Keratinocyte (primary cell): ENCODE data around the gene DCAF15. TPM values are rescaled to one million over a fixed set of nuclear protein-coding genes. Genes with fewer than 3 reads are reported as not detected.
"Not testable (repeated sequence)": the region's sequence is repeated elsewhere in the genome, so short reads cannot be mapped to it uniquely, and the experiment has no call there.

Experiments
- DNase-seq: peaks from one replicate; pipeline ENCODE4 v3.0.0-alpha.2; 2011; ENCODE audit warnings: low read depth, missing footprints, low spot score
- FAIRE-seq: peaks from 2 replicates; lab custom pipeline; 2011; peaks lifted over from hg19 to GRCh38; lab: Jason Lieb, UNC
- H2AFZ ChIP-seq: 2 replicates; pipeline ENCODE4 v1.6.0; 2012; ENCODE audit warnings: low read length, control low read depth, inconsistent platforms; ENCODE audit not compliant: control insufficient read depth
- H3K27ac ChIP-seq: 2 replicates; pipeline ENCODE4 v1.5.1; 2011; ENCODE audit warnings: low read length; ENCODE audit not compliant: control insufficient read depth, insufficient read depth
- H3K27me3 ChIP-seq: 3 replicates; pipeline ENCODE4 v1.6.0; 2011; ENCODE audit warnings: low read length; ENCODE audit not compliant: control insufficient read depth, insufficient read depth; ENCODE audit errors: extremely low read depth
- H3K36me3 ChIP-seq, 2 experiments: 2 replicates in 1 of 2; 3 replicates in 1 of 2; pipeline ENCODE4 v1.5.1; 2011; ENCODE audit warnings: low read length in 2 of 2, mild to moderate bottlenecking in 1 of 2; ENCODE audit not compliant: control insufficient read depth in 2 of 2, insufficient read depth in 2 of 2; ENCODE audit errors: extremely low read depth in 1 of 2
- H3K4me1 ChIP-seq: 3 replicates; pipeline ENCODE4 v1.5.1; 2011; ENCODE audit warnings: low read length; ENCODE audit not compliant: control insufficient read depth, insufficient read depth; ENCODE audit errors: extremely low read depth
- H3K4me2 ChIP-seq: 3 replicates; pipeline ENCODE4 v1.6.0; 2011; ENCODE audit warnings: low read depth, low read length; ENCODE audit not compliant: control insufficient read depth, insufficient read depth; ENCODE audit errors: extremely low read depth
- H3K4me3 ChIP-seq, 3 experiments: fragments of 200-600 bp in 1 of 3; sonication (generic) in 1 of 3; 2 replicates in 2 of 3; 3 replicates in 1 of 3; pipeline ENCODE4 v1.5.1; 2011 to 2016; ENCODE audit warnings: low read length in 3 of 3, mild to moderate bottlenecking in 3 of 3, control low read depth in 2 of 3, inconsistent platforms in 1 of 3, low read depth in 1 of 3, mixed read lengths in 1 of 3, mixed run types in 1 of 3, moderate library complexity in 1 of 3; ENCODE audit not compliant: control insufficient read depth in 2 of 3, insufficient read depth in 2 of 3; ENCODE audit errors: extremely low read depth in 1 of 3
- H3K79me2 ChIP-seq: 2 replicates; pipeline ENCODE4 v1.6.0; 2012; ENCODE audit warnings: low read length; ENCODE audit not compliant: control insufficient read depth, insufficient read depth
- H3K9ac ChIP-seq: 3 replicates; pipeline ENCODE4 v1.6.0; 2011; ENCODE audit warnings: low read length; ENCODE audit not compliant: control insufficient read depth, insufficient read depth; ENCODE audit errors: extremely low read depth
- H3K9me1 ChIP-seq: 3 replicates; pipeline ENCODE4 v1.6.0; 2011; ENCODE audit warnings: low read length; ENCODE audit not compliant: control insufficient read depth, insufficient read depth; ENCODE audit errors: extremely low read depth
- H3K9me3 ChIP-seq: 2 replicates; pipeline ENCODE4 v1.5.1; 2012; ENCODE audit warnings: low read depth, low read length; ENCODE audit not compliant: control insufficient read depth
- H4K20me1 ChIP-seq: 3 replicates; pipeline ENCODE4 v1.6.0; 2011; ENCODE audit warnings: low read length; ENCODE audit not compliant: control insufficient read depth, insufficient read depth; ENCODE audit errors: extremely low read depth
- EZH2 ChIP-seq: IDR thresholded peaks from one replicate; pipeline ENCODE4 v1.6.1; 2012; ENCODE audit warnings: inconsistent platforms, mild to moderate bottlenecking, low read length, moderate library complexity
- dilution Hi-C: fragments of 300-500 bp; cut with MboI; formaldehyde crosslinking; loops from one replicate; pipeline ENCODE4 v1.7.0; 2020; ENCODE audit warnings: low sequenced_read_pairs; ENCODE audit not compliant: extremely low pct_ligation_motif_present
- polyA plus RNA-seq, 5 experiments: library from polyadenylated mRNA; depleted of rRNA in 3 of 5; stranded (reverse) in 3 of 5; stranded (forward) in 1 of 5; unstranded in 1 of 5; fragments of >200 nt; gene quantifications; 1 replicate in 1 of 5; 2 replicates in 3 of 5; 3 replicates in 1 of 5; pipeline versions ENCODE4 v1.2.1 to v1.2.3, GENCODE V29; 2011 to 2012; ENCODE audit warnings: missing spikeins in 2 of 5, low read depth in 1 of 5, low replicate concordance in 1 of 5
- TF ChIP-seq, protein P1 (sequence below), 3 experiments: IDR thresholded peaks in 1 of 3; conservative IDR thresholded peaks in 1 of 3; optimal IDR thresholded peaks in 1 of 3; 2 replicates in 2 of 3; 3 replicates in 1 of 3; pipeline versions ENCODE3 to v1.5.1; 2011; ENCODE audit warnings: low read length in 3 of 3, mild to moderate bottlenecking in 3 of 3, moderate library complexity in 2 of 3, control low read depth in 1 of 3, inconsistent platforms in 1 of 3; ENCODE audit not compliant: insufficient read depth in 2 of 3; ENCODE audit errors: extremely low read depth in 1 of 3

Gene DCAF15
- polyA plus RNA-seq, 1 donor (not counting 4 experiments of a cell fraction or from before 2014, with no cell fraction given) = 15.1 TPM

GRCh38 chr19:13972368-13973155 lies 20.3 kb downstream of the DCAF15 start:
- H4K20me1 ChIP-seq = no peaks in the 10 kb centered on the region
- H3K4me1 ChIP-seq = peaks cover 3% of the 10 kb centered on the region
- no peak overlapping the region for H3K4me2 ChIP-seq
- no peak overlapping the region for H2AFZ ChIP-seq
- H3K9me3 ChIP-seq = no peaks in the 10 kb centered on the region
- H3K27me3 ChIP-seq = no peaks in the 10 kb centered on the region
- TF ChIP-seq, protein P1, sequence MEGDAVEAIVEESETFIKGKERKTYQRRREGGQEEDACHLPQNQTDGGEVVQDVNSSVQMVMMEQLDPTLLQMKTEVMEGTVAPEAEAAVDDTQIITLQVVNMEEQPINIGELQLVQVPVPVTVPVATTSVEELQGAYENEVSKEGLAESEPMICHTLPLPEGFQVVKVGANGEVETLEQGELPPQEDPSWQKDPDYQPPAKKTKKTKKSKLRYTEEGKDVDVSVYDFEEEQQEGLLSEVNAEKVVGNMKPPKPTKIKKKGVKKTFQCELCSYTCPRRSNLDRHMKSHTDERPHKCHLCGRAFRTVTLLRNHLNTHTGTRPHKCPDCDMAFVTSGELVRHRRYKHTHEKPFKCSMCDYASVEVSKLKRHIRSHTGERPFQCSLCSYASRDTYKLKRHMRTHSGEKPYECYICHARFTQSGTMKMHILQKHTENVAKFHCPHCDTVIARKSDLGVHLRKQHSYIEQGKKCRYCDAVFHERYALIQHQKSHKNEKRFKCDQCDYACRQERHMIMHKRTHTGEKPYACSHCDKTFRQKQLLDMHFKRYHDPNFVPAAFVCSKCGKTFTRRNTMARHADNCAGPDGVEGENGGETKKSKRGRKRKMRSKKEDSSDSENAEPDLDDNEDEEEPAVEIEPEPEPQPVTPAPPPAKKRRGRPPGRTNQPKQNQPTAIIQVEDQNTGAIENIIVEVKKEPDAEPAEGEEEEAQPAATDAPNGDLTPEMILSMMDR (optimal IDR thresholded peaks at IDR 0.05 in 1 of 3, IDR thresholded peaks at IDR 0.05 in 1 of 3, conservative IDR thresholded peaks at IDR 0.05 in 1 of 3; ENCODE audit: extremely low read depth in 1 of 3, insufficient read depth in 2 of 3, low read length in 3 of 3) = no peak
- TF ChIP-seq EZH2 = no peak
- H3K9me1 ChIP-seq = no peaks in the 10 kb centered on the region
- FAIRE-seq (no peak), DNase-seq (no peak)
- H3K36me3 ChIP-seq = peaks cover 8 to 9% of the 10 kb centered on the region in 2 experiments
- dilution Hi-C loops = no loop called here
- no peak overlapping the region for H3K4me3 ChIP-seq
- no peaks in the 10 kb centered on the region for H3K79me2 ChIP-seq
- H3K9ac ChIP-seq = no peak overlapping the region
- H3K27ac ChIP-seq = no peak overlapping the region

- Histone ChIP-seq H3K4me2 (peak overlapping the region; percentile 5), H3K27ac (peak overlapping the region; percentile 48)
- DNase-seq, H3K36me3 ChIP-seq, FAIRE-seq, H4K20me1 ChIP-seq, H3K27me3 ChIP-seq, H3K4me1 ChIP-seq, H3K4me3 ChIP-seq, H3K9me3 ChIP-seq, dilution Hi-C loops, H3K9me1 ChIP-seq, H3K79me2 ChIP-seq, H3K9ac ChIP-seq, H2AFZ ChIP-seq: not testable (repeated sequence)
Measured at GRCh38 chr19:13973479-13973878, 21.2 kb downstream of the DCAF15 start.
